Smooth muscle cell (in vitro differentiated cells): ENCODE measurements around the gene NR6A1. TPM values are rescaled to one million over a fixed set of nuclear protein-coding genes. Genes with fewer than 3 reads are reported as not detected.

ENCODE experiments used
- DNase-seq: peaks from one replicate; lab custom pipeline; 2025; ENCODE audit not compliant: unreplicated experiment; lab: John Stamatoyannopoulos, UW
- H2AFZ ChIP-seq: fragments of 200-600 bp; sonication (generic); 2 replicates; pipeline ENCODE4 v1.6.0; 2016; ENCODE audit warnings: antibody characterized with exemption, low read depth, mild to moderate bottlenecking
- H3F3A ChIP-seq: fragments of 200-600 bp; sonication (generic); 2 replicates; pipeline ENCODE4 v1.6.0; 2017; ENCODE audit warnings: antibody characterized with exemption, low read depth
- H3K27ac ChIP-seq: fragments of 200-600 bp; sonication (generic); 2 replicates; pipeline ENCODE4 v1.5.1; 2016; ENCODE audit warnings: low read depth, mild to moderate bottlenecking
- H3K27me3 ChIP-seq: fragments of 200-600 bp; sonication (generic); 2 replicates; pipeline ENCODE4 v1.6.1; 2016; ENCODE audit warnings: low read depth, mild to moderate bottlenecking
- H3K36me3 ChIP-seq: fragments of 200-600 bp; sonication (generic); 2 replicates; pipeline ENCODE4 v1.5.1; 2016; ENCODE audit warnings: low read depth
- H3K4me1 ChIP-seq: fragments of 200-600 bp; sonication (generic); 2 replicates; pipeline ENCODE4 v1.5.1; 2016; ENCODE audit warnings: low read depth
- H3K4me2 ChIP-seq: fragments of 200-600 bp; sonication (generic); 2 replicates; pipeline ENCODE4 v1.6.0; 2016; ENCODE audit warnings: mild to moderate bottlenecking
- H3K4me3 ChIP-seq: fragments of 200-600 bp; sonication (generic); 2 replicates; pipeline ENCODE4 v1.5.1; 2016; ENCODE audit warnings: mild to moderate bottlenecking
- H3K79me2 ChIP-seq: fragments of 200-600 bp; sonication (generic); 2 replicates; pipeline ENCODE4 v1.6.0; 2016; ENCODE audit warnings: low read depth, mild to moderate bottlenecking
- H3K9ac ChIP-seq: fragments of 200-600 bp; sonication (generic); 2 replicates; pipeline ENCODE4 v1.6.0; 2016; ENCODE audit warnings: low read depth
- H3K9me3 ChIP-seq: fragments of 200-600 bp; sonication (generic); replicated peaks from 2 replicates; pipeline ENCODE4 v1.5.1; 2016; ENCODE audit warnings: low read depth
- H4K20me1 ChIP-seq: fragments of 200-600 bp; sonication (generic); 2 replicates; pipeline ENCODE4 v1.6.0; 2016; ENCODE audit warnings: low read depth
- CTCF ChIP-seq: fragments of 200-600 bp; sonication (generic); IDR thresholded peaks from 2 replicates; pipeline ENCODE4 v1.5.1; 2017; ENCODE audit warnings: borderline replicate concordance, mild to moderate bottlenecking, antibody characterized with exemption; ENCODE audit not compliant: insufficient read depth, poor library complexity, severe bottlenecking
- WGBS: methylation state at CpG from one replicate; pipeline ENCODE4 v1.1.7; 2016; ENCODE audit warnings: low lambda C conversion rate; 5-methylcytosine and 5-hydroxymethylcytosine counted together
- polyA plus RNA-seq: library from polyadenylated mRNA; unstranded; fragments of >200 nt; fragmentation: Nextera tagmentation; extraction: Ambion mirVana; gene quantifications from 2 replicates; pipeline ENCODE4 v1.2.1, GENCODE V29; 2016
- total RNA-seq: library from RNA; depleted of rRNA; stranded (reverse); fragments of >200 nt; gene quantifications from 2 replicates; pipeline ENCODE4 v1.2.3, GENCODE V29; 2014

Gene NR6A1
- total and polyA plus RNA-seq, 2 experiments from 2014 or later = 0.17 to 0.31 TPM

- no peak overlapping the region for H2AFZ ChIP-seq
- 94% methylated on average over 4 of the region's 4 CpGs for WGBS
- H3K36me3 ChIP-seq = no peaks in the 10 kb centered on the region
- no peaks in the 10 kb centered on the region for H3K79me2 ChIP-seq
- no peak for TF ChIP-seq CTCF
- H3K4me2 ChIP-seq = no peak overlapping the region
- H3K4me3 ChIP-seq = no peak overlapping the region
- H3F3A ChIP-seq = peaks cover 9% of the 10 kb centered on the region
- no peak overlapping the region for H3K9ac ChIP-seq
- no peak overlapping the region for H3K27ac ChIP-seq
- no peak for DNase-seq
- H3K4me1 ChIP-seq = peaks cover 10% of the 10 kb centered on the region
- no peaks in the 10 kb centered on the region for H4K20me1 ChIP-seq
- H3K27me3 ChIP-seq = no peaks in the 10 kb centered on the region
- H3K9me3 ChIP-seq = no peaks in the 10 kb centered on the region
Observed at GRCh38 chr9:124710766-124711165, 60.3 kb downstream of the NR6A1 start.

GRCh38 chr9:124709292-124709690, 61.8 kb downstream of the NR6A1 start:
- Histone ChIP-seq H3K4me3 (no peak overlapping the region), H3K9ac (no peak overlapping the region), H3K36me3 (no peaks in the 10 kb centered on the region), H2AFZ (no peak overlapping the region), H3K27me3 (no peaks in the 10 kb centered on the region), H3K4me1 (peaks cover 10% of the 10 kb centered on the region), H3K4me2 (no peak overlapping the region), H3K9me3 (no peaks in the 10 kb centered on the region), H3K79me2 (no peaks in the 10 kb centered on the region), H3K27ac (peak overlapping the region; percentile 72), H3F3A (peaks cover 9% of the 10 kb centered on the region), H4K20me1 (no peaks in the 10 kb centered on the region)
- no peak for DNase-seq
- WGBS = 97% methylated on average over 2 of the region's 2 CpGs
- TF ChIP-seq CTCF = no peak

DNA sequence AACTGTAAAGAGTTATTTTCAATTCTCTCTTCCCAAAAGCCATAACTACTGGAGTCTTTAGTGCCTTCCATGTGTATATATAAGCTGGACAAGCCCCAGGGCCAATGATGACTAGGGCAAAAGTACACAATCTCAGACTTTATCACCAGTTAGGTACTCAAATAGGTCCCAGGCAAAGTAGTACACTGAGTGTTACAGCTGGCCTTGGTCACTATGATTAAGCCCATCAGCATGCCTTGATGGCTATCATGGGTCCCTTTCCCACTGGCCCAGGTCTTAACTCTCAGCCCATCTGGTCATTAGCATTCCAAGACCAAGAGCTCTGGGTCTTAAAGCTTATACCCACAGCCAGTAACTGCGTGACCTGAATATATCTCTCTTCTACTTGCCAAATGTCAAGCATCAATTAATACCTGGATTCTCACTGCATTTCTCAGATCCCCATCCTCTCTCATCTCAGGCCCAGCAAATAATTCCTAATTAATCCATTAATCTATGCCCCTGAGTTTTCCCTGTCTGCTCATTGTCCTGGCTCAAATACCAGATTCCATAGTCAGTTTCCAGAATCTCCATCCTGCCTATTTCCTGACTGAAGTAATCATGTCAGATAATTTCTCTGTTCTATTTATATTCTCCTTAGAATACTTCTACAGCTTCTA, 62.3 kb downstream of the NR6A1 start:
- 15% methylated on average over 1 of the region's 1 CpG for WGBS
- H3K27me3 ChIP-seq = no peaks in the 10 kb centered on the region
- peaks cover 10% of the 10 kb centered on the region for H3K4me1 ChIP-seq
- no peak overlapping the region for H3K4me3 ChIP-seq
- H3F3A ChIP-seq = peaks cover 9% of the 10 kb centered on the region
- no peak overlapping the region for H3K9ac ChIP-seq
- no peak for DNase-seq
- TF ChIP-seq CTCF = no peak
- H3K27ac ChIP-seq = peak overlapping the region; percentile 72
- H4K20me1 ChIP-seq = no peaks in the 10 kb centered on the region
- H2AFZ ChIP-seq = no peak overlapping the region
- H3K9me3 ChIP-seq = no peaks in the 10 kb centered on the region
- no peaks in the 10 kb centered on the region for H3K79me2 ChIP-seq
- H3K36me3 ChIP-seq = peaks cover 3% of the 10 kb centered on the region
- peak overlapping the region; percentile 36 for H3K4me2 ChIP-seq

DNA sequence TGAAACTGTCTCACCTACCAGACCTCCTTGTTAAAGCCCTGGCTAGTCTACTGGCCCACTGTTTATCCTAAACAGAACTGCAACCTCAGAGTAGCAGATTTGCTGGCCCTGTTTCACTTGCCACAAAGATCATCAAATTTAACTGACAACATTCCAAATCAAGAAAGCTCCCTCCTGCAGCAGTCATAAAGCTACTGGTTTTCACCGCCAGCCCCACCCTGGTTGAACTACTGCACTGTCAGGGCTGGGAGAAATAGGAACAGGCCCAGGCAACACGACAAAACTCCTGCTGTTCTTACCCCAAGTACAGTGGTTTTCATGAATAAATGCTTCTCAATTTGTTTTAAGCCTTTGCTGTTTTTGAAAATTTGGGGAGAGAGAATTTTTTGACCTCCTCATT, 63.0 kb downstream of the NR6A1 start:
- Histone ChIP-seq H3K27ac (peak overlapping the region; percentile 72), H3K27me3 (no peaks in the 10 kb centered on the region)
- no peak for DNase-seq

More for the DNA sequence above, 63.0 kb downstream of the NR6A1 start:
- no peaks in the 10 kb centered on the region for H4K20me1 ChIP-seq
- no peak overlapping the region for H2AFZ ChIP-seq
- H3K79me2 ChIP-seq = no peaks in the 10 kb centered on the region
- H3K9me3 ChIP-seq = no peaks in the 10 kb centered on the region
- H3K9ac ChIP-seq = no peak overlapping the region
- H3K36me3 ChIP-seq = peaks cover 5% of the 10 kb centered on the region
- 63% methylated on average over 2 of the region's 2 CpGs for WGBS
- no peak overlapping the region for H3K4me3 ChIP-seq
- H3K4me2 ChIP-seq = peak overlapping the region; percentile 36
- no peak for TF ChIP-seq CTCF
- H3K4me1 ChIP-seq = peaks cover 10% of the 10 kb centered on the region
- H3F3A ChIP-seq = peaks cover 9% of the 10 kb centered on the region
